ENCODE data around the gene NFATC4.

The NFATC4 gene

DNA sequence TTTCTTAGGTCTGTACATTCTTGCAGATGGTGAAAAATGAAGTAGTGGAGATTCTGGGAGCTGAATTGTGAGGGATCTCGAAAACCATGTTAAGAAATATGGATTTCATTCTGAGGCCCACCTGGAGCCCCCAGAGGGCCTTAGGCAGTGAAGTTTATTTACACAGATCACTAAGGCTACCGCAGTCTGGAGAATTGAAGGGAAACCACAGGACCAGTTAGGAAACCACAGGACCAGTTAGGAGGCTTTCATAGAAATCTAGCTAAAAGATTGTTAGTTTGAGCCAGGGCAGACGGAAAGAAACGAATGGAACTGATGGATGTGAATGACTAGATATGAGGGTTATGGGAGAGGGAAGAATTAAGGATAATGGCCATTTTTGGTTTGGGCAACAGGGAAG is 54.3 kb downstream of the NFATC4 start:
- H3K36me3 ChIP-seq (replicated peaks): no peaks in the 10 kb centered on the region
- no peaks in the 10 kb centered on the region for H3K27me3 ChIP-seq (replicated peaks)
- H3K4me3 ChIP-seq (ENCODE audit: low read depth, low read length): no peak overlapping the region
- H3K27ac ChIP-seq: no peak overlapping the region
- TF ChIP-seq, protein P1, sequence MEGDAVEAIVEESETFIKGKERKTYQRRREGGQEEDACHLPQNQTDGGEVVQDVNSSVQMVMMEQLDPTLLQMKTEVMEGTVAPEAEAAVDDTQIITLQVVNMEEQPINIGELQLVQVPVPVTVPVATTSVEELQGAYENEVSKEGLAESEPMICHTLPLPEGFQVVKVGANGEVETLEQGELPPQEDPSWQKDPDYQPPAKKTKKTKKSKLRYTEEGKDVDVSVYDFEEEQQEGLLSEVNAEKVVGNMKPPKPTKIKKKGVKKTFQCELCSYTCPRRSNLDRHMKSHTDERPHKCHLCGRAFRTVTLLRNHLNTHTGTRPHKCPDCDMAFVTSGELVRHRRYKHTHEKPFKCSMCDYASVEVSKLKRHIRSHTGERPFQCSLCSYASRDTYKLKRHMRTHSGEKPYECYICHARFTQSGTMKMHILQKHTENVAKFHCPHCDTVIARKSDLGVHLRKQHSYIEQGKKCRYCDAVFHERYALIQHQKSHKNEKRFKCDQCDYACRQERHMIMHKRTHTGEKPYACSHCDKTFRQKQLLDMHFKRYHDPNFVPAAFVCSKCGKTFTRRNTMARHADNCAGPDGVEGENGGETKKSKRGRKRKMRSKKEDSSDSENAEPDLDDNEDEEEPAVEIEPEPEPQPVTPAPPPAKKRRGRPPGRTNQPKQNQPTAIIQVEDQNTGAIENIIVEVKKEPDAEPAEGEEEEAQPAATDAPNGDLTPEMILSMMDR (IDR thresholded peaks at IDR 0.05; ENCODE audit: low read depth, low read length, missing control alignments): no peak
- DNase-seq: no peak
- in situ Hi-C loops (cut with HindIII; ENCODE audit: low pct_ligation_motif_present, low sequenced_read_pairs): no loop called here

DNA sequence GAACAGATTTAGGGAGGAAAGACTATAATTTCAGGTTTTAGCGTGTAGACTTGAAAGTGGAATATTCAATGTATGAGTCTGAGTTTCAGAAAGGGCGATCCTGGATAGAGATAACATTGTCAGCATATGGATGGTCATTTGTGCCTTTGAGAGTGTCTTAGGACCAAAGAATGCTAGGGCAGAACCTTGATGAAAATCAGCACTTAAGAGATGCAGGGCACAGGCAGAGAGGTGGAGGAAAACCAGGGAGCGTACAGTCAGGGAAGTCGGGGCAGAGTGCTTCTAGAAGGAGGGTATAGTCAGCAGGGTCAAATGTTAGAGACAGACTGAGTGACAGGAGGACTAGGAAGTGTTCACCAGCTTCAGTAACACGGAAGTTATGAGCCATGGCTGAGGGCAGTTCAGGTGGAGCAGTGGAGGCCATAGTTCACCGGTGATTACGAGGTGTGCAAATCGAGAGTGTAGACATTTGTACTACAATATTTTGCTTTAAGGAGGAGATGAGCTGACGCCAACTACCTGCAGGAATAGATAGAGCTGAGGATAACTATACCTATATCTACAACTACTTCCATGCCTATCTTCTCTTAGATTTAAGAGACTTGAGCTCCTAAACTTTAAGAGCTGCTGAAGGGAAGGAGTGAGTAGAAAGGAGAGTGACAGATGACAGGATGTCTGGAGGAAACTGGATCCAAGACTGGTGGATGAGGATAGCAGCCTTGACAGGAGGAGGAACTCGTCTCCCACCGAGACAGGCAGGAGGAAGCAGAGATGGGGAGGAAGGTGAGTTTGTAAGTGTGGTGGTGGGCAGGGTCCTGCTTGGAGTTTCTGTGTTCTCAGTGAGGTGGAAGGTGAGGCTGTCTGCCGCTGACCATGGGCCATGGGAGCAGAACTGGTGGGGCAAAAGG is 55.0 kb downstream of the NFATC4 start:
- Histone ChIP-seq H3K27me3 (replicated peaks) (no peaks in the 10 kb centered on the region), H3K4me3 (ENCODE audit: low read depth, low read length) (no peak overlapping the region), H3K27ac (no peak overlapping the region), H3K36me3 (replicated peaks) (no peaks in the 10 kb centered on the region)
- no peak for DNase-seq
- TF ChIP-seq, protein P1 (IDR thresholded peaks at IDR 0.05; ENCODE audit: low read depth, low read length, missing control alignments): no peak
- in situ Hi-C loops (cut with HindIII; ENCODE audit: low pct_ligation_motif_present, low sequenced_read_pairs): no loop called here

DNA sequence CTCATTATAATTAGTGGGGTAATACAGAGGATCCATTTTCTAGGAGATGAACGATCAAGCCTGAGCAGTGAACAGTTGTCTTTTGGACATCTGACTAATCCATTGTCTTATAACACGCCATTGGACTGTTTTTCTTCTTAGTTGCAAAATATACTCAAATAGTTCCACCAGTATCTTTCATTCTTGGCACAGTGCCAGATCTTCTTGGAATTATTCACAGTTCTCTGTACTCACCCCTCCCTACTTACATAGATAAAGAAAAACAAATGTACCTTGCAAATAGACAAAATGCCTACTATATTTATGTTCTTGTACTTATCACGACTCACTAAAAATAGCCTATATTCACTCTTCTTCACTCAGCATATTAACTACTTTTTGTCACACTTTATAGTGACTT is 57.7 kb downstream of the NFATC4 start:
- Histone ChIP-seq H3K4me3 (ENCODE audit: low read depth, low read length) (no peak overlapping the region), H3K27ac (peak overlapping the region; percentile 74), H3K27me3 (replicated peaks) (no peaks in the 10 kb centered on the region), H3K36me3 (replicated peaks) (no peaks in the 10 kb centered on the region)
- TF ChIP-seq, protein P1 (IDR thresholded peaks at IDR 0.05; ENCODE audit: low read depth, low read length, missing control alignments): no peak
- in situ Hi-C loops (cut with HindIII; ENCODE audit: low pct_ligation_motif_present, low sequenced_read_pairs): no loop called here
- DNase-seq: peak; percentile 81

DNA sequence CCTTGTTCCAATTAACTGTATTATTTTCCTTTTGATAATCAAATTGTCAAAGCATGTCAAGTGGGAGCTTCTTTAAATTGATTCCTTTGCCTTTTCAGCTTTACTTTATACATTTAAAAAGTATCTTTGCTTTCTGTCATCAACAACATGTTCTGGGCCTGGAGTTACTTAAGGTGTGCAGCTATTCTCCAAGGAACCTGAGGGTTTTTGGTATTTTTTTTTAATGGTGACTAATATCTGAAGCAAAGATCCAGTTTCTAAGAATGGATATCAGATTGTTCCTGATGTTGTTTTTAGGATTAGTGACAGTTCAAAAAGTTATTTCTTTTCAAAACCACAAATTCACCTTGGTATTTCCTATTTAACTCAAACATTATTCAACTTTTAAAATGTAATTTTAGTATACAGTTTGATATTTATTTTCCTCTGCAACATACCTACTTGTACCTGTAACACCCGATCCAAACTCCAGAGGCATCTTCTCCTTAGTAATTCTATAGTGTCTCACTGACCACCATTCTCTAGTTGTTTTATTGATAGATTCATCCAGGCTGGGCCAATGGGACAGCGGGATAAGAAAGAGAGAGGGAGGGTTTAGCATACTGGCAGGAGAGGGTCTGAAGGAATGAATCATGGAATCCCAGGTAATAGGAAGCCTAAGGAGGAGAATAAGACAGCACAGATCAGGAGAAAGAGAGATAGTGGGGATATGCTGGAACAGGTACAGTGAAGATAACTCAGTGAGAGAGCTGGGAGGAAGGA is 58.3 kb downstream of the NFATC4 start:
- Histone ChIP-seq H3K27me3 (replicated peaks) (no peaks in the 10 kb centered on the region), H3K36me3 (replicated peaks) (no peaks in the 10 kb centered on the region), H3K27ac (no peak overlapping the region), H3K4me3 (ENCODE audit: low read depth, low read length) (no peak overlapping the region)
- in situ Hi-C loops (cut with HindIII; ENCODE audit: low pct_ligation_motif_present, low sequenced_read_pairs): no loop called here
- TF ChIP-seq, protein P1 (IDR thresholded peaks at IDR 0.05; ENCODE audit: low read depth, low read length, missing control alignments): no peak
- no peak for DNase-seq

DNA sequence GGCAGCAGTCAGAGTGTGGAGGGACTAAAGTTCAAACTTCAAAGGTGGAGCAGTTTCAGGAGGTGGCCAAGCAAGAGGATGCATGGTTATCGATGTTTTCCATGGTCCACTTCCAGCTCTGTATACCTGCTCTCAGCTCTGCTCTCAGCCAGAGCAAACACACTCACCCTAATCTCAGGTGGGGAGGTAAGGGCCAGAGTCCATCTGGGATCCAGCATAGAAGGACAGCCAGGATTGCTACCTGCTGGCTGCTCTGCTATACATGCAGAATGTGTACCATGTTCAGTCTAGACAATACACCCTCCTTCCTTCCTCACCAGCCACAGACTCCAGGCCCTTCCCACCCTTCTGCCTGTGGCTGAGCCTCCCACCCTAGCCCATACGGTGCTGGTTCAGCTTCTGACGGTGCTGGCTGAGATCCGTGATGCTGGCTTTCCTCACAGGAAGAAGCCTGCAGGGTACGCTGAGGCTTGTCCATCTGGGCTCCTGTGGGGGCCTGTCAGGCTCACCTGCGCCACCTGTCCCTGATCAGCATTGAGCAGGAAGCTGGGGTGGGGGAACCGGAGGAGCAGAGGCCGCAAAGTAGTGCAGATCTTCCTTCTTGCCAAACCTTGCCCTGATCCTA is 59.0 kb downstream of the NFATC4 start:
- Histone ChIP-seq H3K4me3 (ENCODE audit: low read depth, low read length) (no peak overlapping the region), H3K36me3 (replicated peaks) (peaks cover 3% of the 10 kb centered on the region), H3K27ac (no peak overlapping the region), H3K27me3 (replicated peaks) (no peaks in the 10 kb centered on the region)
- in situ Hi-C loops (cut with HindIII; ENCODE audit: low pct_ligation_motif_present, low sequenced_read_pairs): no loop called here
- TF ChIP-seq, protein P1 (IDR thresholded peaks at IDR 0.05; ENCODE audit: low read depth, low read length, missing control alignments): no peak
- no peak for DNase-seq
